Skeletal muscle satellite cell (primary cell): ENCODE measurements around the gene DTX4. TPM values are rescaled to one million over a fixed set of nuclear protein-coding genes. Genes with fewer than 3 reads are reported as not detected.
A peak's percentile ranks its signal among the peaks of the same experiment; 100 is the strongest.
"Not testable (repeated sequence)": the region's sequence is repeated elsewhere in the genome, so short reads cannot be mapped to it uniquely, and the experiment has no call there.

ENCODE experiments used
- H3K27me3 ChIP-seq: 2 replicates; pipeline ENCODE4 v1.7.0; 2013; ENCODE audit warnings: low read length; ENCODE audit not compliant: control insufficient read depth, insufficient read depth
- H3K36me3 ChIP-seq: 2 replicates; pipeline ENCODE4 v1.7.0; 2013; ENCODE audit warnings: mild to moderate bottlenecking, control low read depth, low read length; ENCODE audit not compliant: insufficient read depth
- H3K4me1 ChIP-seq: 2 replicates; pipeline ENCODE4 v1.7.0; 2013; ENCODE audit warnings: low read length; ENCODE audit not compliant: control insufficient read depth, insufficient read depth
- H3K4me2 ChIP-seq: 2 replicates; pipeline ENCODE4 v1.7.0; 2013; ENCODE audit warnings: mild to moderate bottlenecking, low read length
- H3K4me3 ChIP-seq: 2 replicates; pipeline ENCODE4 v1.7.0; 2013; ENCODE audit warnings: low read length
- H3K9ac ChIP-seq: 2 replicates; pipeline ENCODE4 v1.7.0; 2013; ENCODE audit warnings: mild to moderate bottlenecking, low read depth, low read length, moderate library complexity
- H3K9me3 ChIP-seq: replicated peaks from 2 replicates; pipeline ENCODE4 v1.7.0; 2013; ENCODE audit warnings: mild to moderate bottlenecking, control low read depth, low read length
- total RNA-seq: library from RNA; depleted of rRNA; stranded (reverse); fragments of >200 nt; gene quantifications from 2 replicates; pipeline ENCODE4 v1.2.3, GENCODE V29; 2012; rRNA removed

The DTX4 gene
- under 0.01 and 0.87 TPM in 2 replicates for total RNA-seq

DNA sequence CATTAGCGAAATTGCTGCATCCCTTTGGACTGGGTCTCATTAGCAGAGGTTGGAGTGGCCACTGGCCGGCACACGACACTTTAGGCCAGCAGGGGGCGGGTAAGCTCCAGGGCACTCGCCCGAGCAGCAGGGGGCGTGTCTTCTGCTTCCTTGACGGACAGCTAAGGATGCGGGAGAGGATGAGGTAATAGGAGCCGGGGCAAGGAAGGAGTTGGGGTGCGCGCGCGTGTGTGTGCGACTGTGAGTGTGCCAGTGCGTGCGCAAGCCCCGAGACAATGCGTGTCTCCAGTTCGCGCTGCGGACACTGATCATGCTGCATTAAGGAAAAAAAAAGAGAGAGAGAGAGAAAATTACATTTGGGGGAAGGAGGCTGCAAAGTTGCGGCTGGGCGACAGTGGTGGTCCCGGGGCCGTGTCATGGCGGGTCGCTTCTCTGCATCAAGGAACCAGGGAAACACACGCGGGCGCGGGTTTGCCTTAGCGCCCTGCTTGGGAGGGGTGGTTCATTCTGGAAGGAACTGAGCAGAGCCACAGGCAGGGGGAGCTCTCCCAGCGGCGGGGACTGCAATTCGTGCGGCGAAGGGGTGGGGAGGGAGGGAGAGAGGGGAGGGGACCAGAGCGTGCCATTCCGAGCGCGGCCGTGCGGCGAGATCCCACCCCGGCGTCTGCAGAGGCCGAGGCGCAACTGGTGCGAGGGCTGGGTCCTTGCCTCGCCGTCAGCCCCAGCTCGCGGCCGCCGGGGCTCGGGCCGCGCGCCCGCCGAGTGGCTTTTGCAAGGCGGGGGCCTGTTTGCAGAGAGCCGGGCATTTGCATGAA lies at the start of gene DTX4:
TSS of gene DTX4 (plus strand) at position 625 of the 815 bp plus-strand sequence. CDS start 464 bp downstream, outside the sequence.
- peak within 1 kb of the TSS; percentile 81 for H3K9ac ChIP-seq
- peak within 1 kb of the TSS; percentile 100 for H3K4me2 ChIP-seq
- H3K36me3 ChIP-seq = no peaks in the 10 kb centered on the region
- no peaks in the 10 kb centered on the region for H3K9me3 ChIP-seq
- H3K27me3 ChIP-seq = peaks cover 29% of the 10 kb centered on the region
- H3K4me1 ChIP-seq = peaks cover 28% of the 10 kb centered on the region
- H3K4me3 ChIP-seq = peak within 1 kb of the TSS; percentile 84

DNA sequence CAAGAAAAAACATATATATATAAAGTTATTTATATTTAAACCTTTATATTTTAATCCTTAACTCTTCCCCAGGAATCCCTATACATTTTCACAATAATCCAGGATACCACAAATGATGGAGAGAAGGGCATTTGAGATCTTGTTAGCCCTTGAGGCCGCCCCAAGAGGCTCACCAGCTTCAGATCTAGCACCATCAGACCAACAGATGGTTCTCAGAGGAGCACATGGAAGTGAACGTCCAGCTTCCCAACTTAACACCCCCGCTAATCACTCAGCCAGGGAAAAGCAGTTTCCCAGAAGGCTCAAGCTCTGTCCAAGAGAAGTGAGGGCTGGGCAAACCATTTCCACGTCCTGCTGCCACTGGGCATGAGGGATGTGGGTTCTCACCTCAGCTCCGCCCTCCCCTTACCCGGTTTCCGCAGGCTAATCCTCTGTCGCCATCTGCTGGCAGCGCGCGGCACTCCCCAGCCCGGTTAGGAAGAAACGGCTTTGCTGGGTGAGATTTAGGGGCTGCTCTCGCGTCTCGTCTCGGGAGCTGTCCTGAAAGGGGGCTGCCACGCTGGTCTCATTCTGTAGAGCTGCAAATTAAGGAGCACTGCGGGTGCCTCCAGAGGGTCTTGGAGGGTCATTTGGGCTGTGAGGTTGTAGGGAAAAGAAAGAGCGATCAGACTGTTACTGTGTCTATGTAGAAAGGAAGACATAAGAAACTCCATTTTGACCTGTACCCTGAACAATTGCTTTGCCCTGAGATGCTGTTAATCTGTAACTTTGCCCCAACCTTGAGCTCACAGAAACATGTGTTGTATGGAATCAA lies 36.1 kb upstream of the DTX4 start:
- Histone ChIP-seq H3K9me3 (no peaks in the 10 kb centered on the region), H3K27me3 (no peaks in the 10 kb centered on the region), H3K4me3 (peak overlapping the region; percentile 47), H3K36me3 (peaks cover 4% of the 10 kb centered on the region), H3K4me1 (peaks cover 6% of the 10 kb centered on the region), H3K9ac (peak overlapping the region; percentile 46), H3K4me2 (peak overlapping the region; percentile 79)

DNA sequence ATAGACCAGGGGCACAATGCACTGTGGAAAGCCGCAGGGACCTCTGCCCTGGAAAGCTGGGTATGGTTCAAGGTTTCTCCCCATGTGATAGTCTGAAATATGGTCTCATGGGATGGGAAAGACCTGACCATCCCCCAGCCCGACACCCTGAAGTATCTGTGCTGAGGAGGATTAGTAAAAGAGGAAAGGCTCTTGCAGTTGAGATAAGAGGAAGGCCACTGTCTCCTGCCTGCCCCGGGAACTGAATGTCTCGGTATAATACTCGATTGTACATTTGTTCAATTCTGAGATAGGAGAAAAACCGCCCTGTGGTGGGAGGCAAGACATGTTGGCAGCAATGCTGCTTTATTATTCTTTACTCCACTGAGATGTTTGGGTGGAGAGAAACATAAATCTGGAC lies 35.4 kb upstream of the DTX4 start:
- H3K36me3 ChIP-seq, H3K9me3 ChIP-seq: not testable (repeated sequence)

DNA sequence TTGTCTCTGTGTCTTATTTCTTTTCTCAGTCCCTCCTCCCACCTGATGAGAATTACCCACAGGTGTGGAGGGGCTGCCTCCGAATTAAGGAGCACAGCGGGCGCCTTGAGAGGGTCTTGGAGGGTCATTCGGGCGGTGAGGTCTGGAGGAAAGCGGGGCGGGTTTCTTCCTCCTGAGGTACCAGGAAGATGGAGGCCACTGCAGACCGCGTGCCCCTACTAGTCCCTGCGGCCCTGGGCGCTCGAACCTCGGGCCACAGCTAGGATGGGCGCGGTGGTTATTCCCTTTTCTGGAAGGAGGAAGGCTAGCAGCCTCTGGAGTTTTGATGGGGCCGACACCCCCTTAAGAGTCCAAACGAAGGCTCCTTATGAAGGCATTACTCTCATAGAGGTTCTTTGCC lies 34.7 kb upstream of the DTX4 start:
- Histone ChIP-seq H3K4me3 (no peak overlapping the region), H3K27me3 (no peaks in the 10 kb centered on the region), H3K9ac (no peak overlapping the region), H3K4me2 (no peak overlapping the region), H3K9me3 (no peaks in the 10 kb centered on the region), H3K4me1 (peaks cover 6% of the 10 kb centered on the region), H3K36me3 (peaks cover 4% of the 10 kb centered on the region)

More for the DNA sequence above, 35.4 kb upstream of the DTX4 start:
- peak overlapping the region; percentile 79 for H3K4me2 ChIP-seq
- not testable (repeated sequence) for H3K4me1 ChIP-seq, H3K27me3 ChIP-seq, H3K9ac ChIP-seq, H3K4me3 ChIP-seq

DNA sequence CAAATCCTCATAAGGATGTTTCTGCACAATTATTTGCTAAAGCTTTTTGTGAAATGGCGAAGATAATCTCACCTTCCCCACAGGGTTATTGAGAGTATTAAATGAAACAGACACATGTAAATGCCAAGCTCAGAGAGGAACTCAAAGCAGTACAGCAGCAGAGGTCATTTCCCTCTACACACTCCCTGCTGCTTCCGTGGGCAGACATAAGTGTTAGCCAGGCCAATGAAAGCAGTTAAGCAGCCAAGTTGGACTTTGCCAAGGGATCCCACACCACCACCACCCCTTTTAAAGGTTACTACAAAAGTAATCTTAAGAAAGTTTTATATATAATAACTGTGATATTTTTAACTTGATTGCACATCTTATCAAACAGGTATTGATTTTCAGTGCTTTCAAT lies 33.3 kb upstream of the DTX4 start:
- Histone ChIP-seq H3K4me2 (no peak overlapping the region), H3K4me1 (peaks cover 8% of the 10 kb centered on the region), H3K4me3 (no peak overlapping the region), H3K9me3 (no peaks in the 10 kb centered on the region), H3K27me3 (no peaks in the 10 kb centered on the region), H3K36me3 (no peaks in the 10 kb centered on the region), H3K9ac (no peak overlapping the region)

DNA sequence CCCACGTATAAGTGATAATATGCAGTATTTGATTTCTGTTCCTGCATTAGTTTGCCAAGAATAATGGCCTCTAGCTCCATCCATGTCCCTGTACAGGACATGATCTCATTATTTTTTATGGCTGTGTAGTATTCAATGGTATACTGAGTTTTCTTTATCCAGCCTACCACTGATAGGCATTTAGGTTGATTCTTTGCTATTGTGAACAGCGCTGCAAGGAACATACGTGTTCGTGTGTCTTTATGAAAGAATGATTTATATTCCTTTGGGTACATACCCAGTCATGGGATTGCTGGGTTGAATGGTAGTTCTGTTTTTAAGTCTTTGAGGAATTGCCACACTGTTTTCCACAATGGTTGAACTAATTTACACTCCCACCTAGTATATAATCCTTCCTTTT lies 30.7 kb upstream of the DTX4 start:
- no peaks in the 10 kb centered on the region for H3K27me3 ChIP-seq
- peak overlapping the region; percentile 93 for H3K4me2 ChIP-seq
- no peaks in the 10 kb centered on the region for H3K9me3 ChIP-seq
- peak overlapping the region; percentile 96 for H3K9ac ChIP-seq
- H3K4me1 ChIP-seq = peaks cover 24% of the 10 kb centered on the region
- H3K36me3 ChIP-seq = no peaks in the 10 kb centered on the region
- H3K4me3 ChIP-seq = no peak overlapping the region

GRCh38 chr11:59141673-59142460 lies 30.1 kb upstream of the DTX4 start:
- H3K36me3 ChIP-seq = peaks cover 4% of the 10 kb centered on the region
- H3K4me2 ChIP-seq = peak overlapping the region; percentile 93
- peaks cover 25% of the 10 kb centered on the region for H3K4me1 ChIP-seq
- H3K27me3 ChIP-seq = no peaks in the 10 kb centered on the region
- peak overlapping the region; percentile 96 for H3K4me3 ChIP-seq
- peak overlapping the region; percentile 96 for H3K9ac ChIP-seq
- H3K9me3 ChIP-seq = no peaks in the 10 kb centered on the region

- H3K36me3 ChIP-seq = peaks cover 10% of the 10 kb centered on the region
- no peaks in the 10 kb centered on the region for H3K27me3 ChIP-seq
- H3K4me2 ChIP-seq = peak within 1 kb of the TSS; percentile 93
- no peaks in the 10 kb centered on the region for H3K9me3 ChIP-seq
- peak within 1 kb of the TSS; percentile 96 for H3K4me3 ChIP-seq
- H3K9ac ChIP-seq = peak within 1 kb of the TSS; percentile 96
- peaks cover 25% of the 10 kb centered on the region for H3K4me1 ChIP-seq
Measured at GRCh38 chr11:59142530-59143507, 29.1 kb upstream of the DTX4 start, which contains the start of gene FAM111A. TSS of gene FAM111A (plus strand) at chr11:59142856. CDS start at chr11:59148873, 6,017 bp downstream.

- H3K4me1 ChIP-seq = peaks cover 25% of the 10 kb centered on the region
- H3K4me2 ChIP-seq = peak overlapping the region; percentile 93
- no peaks in the 10 kb centered on the region for H3K9me3 ChIP-seq
- H3K4me3 ChIP-seq = peak overlapping the region; percentile 96
- no peaks in the 10 kb centered on the region for H3K27me3 ChIP-seq
- H3K9ac ChIP-seq = peak overlapping the region; percentile 96
- peaks cover 16% of the 10 kb centered on the region for H3K36me3 ChIP-seq
Measured at GRCh38 chr11:59144096-59144495, 27.8 kb upstream of the DTX4 start.

- peaks cover 25% of the 10 kb centered on the region for H3K4me1 ChIP-seq
- H3K27me3 ChIP-seq = no peaks in the 10 kb centered on the region
- peak overlapping the region; percentile 96 for H3K9ac ChIP-seq
- peak overlapping the region; percentile 93 for H3K4me2 ChIP-seq
- H3K9me3 ChIP-seq = no peaks in the 10 kb centered on the region
- peaks cover 16% of the 10 kb centered on the region for H3K36me3 ChIP-seq
- peak overlapping the region; percentile 96 for H3K4me3 ChIP-seq
Measured at GRCh38 chr11:59144579-59145345, 27.2 kb upstream of the DTX4 start.
